Chondrocyte (in vitro differentiated cells): Measurements from ENCODE around the gene STK11. TPM values are rescaled to one million over a fixed set of nuclear protein-coding genes. Genes with fewer than 3 reads are reported as not detected.

ENCODE experiments used
- DNase-seq: peaks from one replicate; pipeline ENCODE4 v3.0.0; 2021; ENCODE audit warnings: mixed read lengths, low spot score
- H3K27ac Mint-ChIP-seq: one replicate; pipeline ENCODE4 v1.8.0; 2021; ENCODE audit warnings: mild to moderate bottlenecking, moderate library complexity, mixed read lengths; ENCODE audit not compliant: unreplicated experiment
- H3K27me3 Mint-ChIP-seq: 2 replicates; pipeline ENCODE4 v1.8.0; 2021; ENCODE audit warnings: low read depth, mixed read lengths
- H3K36me3 Mint-ChIP-seq: 2 replicates; pipeline ENCODE4 v1.8.0; 2021; ENCODE audit warnings: low read depth, mixed read lengths
- H3K4me1 Mint-ChIP-seq: 2 replicates; pipeline ENCODE4 v1.8.0; 2021; ENCODE audit warnings: low read depth, mild to moderate bottlenecking, mixed read lengths
- H3K4me3 Mint-ChIP-seq: one replicate; pipeline ENCODE4 v1.8.0; 2021; ENCODE audit warnings: mild to moderate bottlenecking, moderate library complexity, mixed read lengths; ENCODE audit not compliant: unreplicated experiment
- H3K9me3 Mint-ChIP-seq: 2 replicates; pipeline ENCODE4 v1.8.0; 2021; ENCODE audit warnings: low read depth, mixed read lengths
- total RNA-seq: library from RNA; stranded (reverse); gene quantifications from 3 replicates; pipeline ENCODE4 v1.2.1, GENCODE V29; 2021
- TF ChIP-seq, protein P1 (sequence below): fragments of 200-600 bp; sonication (generic); IDR thresholded peaks from 2 replicates; pipeline ENCODE4 v1.5.0; 2021; ENCODE audit warnings: antibody characterized with exemption, mild to moderate bottlenecking, moderate library complexity

The STK11 gene
- total RNA-seq, 1 donor from 2014 or later, result 42.3 TPM

GRCh38 chr19:1237754-1238368, 32.3 kb downstream of the STK11 start, which contains the start of gene CBARP:
Gene CBARP (minus strand): TSS chr19:1238005. CDS start chr19:1236100, 1,905 bp downstream.
- no peaks in the 10 kb centered on the region for H3K9me3 Mint-ChIP-seq
- peak within 1 kb of the TSS; percentile 69 for H3K27ac Mint-ChIP-seq
- no peak for DNase-seq
- H3K36me3 Mint-ChIP-seq, result no peaks in the 10 kb centered on the region
- H3K27me3 Mint-ChIP-seq, result no peaks in the 10 kb centered on the region
- peak within 1 kb of the TSS; percentile 69 for H3K4me3 Mint-ChIP-seq
- peaks cover 23% of the 10 kb centered on the region for H3K4me1 Mint-ChIP-seq
- TF ChIP-seq, protein P1, sequence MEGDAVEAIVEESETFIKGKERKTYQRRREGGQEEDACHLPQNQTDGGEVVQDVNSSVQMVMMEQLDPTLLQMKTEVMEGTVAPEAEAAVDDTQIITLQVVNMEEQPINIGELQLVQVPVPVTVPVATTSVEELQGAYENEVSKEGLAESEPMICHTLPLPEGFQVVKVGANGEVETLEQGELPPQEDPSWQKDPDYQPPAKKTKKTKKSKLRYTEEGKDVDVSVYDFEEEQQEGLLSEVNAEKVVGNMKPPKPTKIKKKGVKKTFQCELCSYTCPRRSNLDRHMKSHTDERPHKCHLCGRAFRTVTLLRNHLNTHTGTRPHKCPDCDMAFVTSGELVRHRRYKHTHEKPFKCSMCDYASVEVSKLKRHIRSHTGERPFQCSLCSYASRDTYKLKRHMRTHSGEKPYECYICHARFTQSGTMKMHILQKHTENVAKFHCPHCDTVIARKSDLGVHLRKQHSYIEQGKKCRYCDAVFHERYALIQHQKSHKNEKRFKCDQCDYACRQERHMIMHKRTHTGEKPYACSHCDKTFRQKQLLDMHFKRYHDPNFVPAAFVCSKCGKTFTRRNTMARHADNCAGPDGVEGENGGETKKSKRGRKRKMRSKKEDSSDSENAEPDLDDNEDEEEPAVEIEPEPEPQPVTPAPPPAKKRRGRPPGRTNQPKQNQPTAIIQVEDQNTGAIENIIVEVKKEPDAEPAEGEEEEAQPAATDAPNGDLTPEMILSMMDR, result no peak

DNA sequence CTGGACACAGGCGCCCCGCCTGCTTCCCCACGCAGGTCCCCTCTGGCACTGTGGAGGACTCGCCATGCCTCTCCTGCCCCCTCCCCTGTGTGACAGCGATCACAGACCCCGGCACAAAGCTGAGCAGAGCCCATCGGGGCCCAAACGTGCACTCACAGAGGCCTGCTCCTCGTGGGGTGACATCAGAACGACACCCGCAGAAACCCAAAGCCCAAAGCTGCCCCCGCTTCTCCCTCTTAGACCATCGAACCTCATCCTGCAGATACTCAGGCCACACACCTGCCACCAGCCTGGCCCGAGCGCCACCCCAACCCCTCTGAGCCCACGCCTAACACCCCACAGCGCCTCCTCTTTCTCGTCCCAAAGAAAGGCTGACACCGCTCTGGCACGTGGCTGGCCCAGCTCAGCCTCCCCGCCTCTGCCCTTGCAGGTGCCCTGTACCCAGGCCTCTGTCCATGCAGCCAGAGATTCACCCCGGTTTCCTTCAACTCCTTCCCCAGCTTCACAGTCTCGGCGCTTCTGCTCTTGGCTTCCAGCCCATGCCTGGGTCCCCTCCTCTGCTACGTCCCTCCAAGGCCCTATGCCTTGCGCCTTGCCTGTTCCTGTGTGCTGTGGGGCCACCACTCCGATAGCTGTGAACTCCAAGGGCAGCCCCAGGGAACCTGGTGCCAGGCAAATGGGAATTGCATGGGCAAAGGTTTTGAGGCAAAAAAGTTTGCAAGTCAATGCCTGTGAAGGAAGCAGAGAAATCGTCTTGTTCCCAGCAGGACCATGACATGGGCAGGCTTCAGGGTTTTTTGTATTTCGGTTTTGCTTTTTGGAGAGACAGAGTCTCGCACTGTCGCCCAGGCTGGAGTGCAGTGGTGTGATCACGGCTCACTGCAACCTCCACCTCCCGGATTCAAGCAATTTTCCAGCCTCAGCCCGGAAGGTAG, 33.1 kb downstream of the STK11 start:
- Mint-ChIP-seq H3K27ac (peak overlapping the region; percentile 69), H3K4me3 (peak overlapping the region; percentile 69), H3K36me3 (no peaks in the 10 kb centered on the region), H3K9me3 (no peaks in the 10 kb centered on the region), H3K27me3 (no peaks in the 10 kb centered on the region), H3K4me1 (peaks cover 29% of the 10 kb centered on the region)
- no peak for DNase-seq
- TF ChIP-seq, protein P1, result no peak

GRCh38 chr19:1239420-1239795, 33.8 kb downstream of the STK11 start:
- no peaks in the 10 kb centered on the region for H3K27me3 Mint-ChIP-seq
- peaks cover 30% of the 10 kb centered on the region for H3K4me1 Mint-ChIP-seq
- H3K27ac Mint-ChIP-seq, result peak overlapping the region; percentile 36
- H3K36me3 Mint-ChIP-seq, result no peaks in the 10 kb centered on the region
- peak overlapping the region; percentile 69 for H3K4me3 Mint-ChIP-seq
- no peak for DNase-seq
- TF ChIP-seq, protein P1, result no peak
- no peaks in the 10 kb centered on the region for H3K9me3 Mint-ChIP-seq

- DNase-seq, result no peak
- TF ChIP-seq, protein P1, result peak; percentile 92
- Mint-ChIP-seq H3K27ac (peak overlapping the region; percentile 17), H3K9me3 (no peaks in the 10 kb centered on the region), H3K4me1 (peaks cover 35% of the 10 kb centered on the region), H3K36me3 (no peaks in the 10 kb centered on the region), H3K4me3 (peak overlapping the region; percentile 49), H3K27me3 (no peaks in the 10 kb centered on the region)
Measured at GRCh38 chr19:1239796-1240737, 34.5 kb downstream of the STK11 start.
